SH-SY5Y (cell line): ENCODE data around the gene FGFRL1.

Experiments
- GATA2 ChIP-seq: IDR thresholded peaks from 2 replicates; pipeline ENCODE4 v1.6.1; 2011; ENCODE audit warnings: mild to moderate bottlenecking, low read depth, low read length
- GATA3 ChIP-seq: IDR thresholded peaks from 2 replicates; pipeline ENCODE4 v1.6.1; 2011; ENCODE audit warnings: low read depth, mild to moderate bottlenecking, low read length, moderate library complexity

The FGFRL1 gene

DNA sequence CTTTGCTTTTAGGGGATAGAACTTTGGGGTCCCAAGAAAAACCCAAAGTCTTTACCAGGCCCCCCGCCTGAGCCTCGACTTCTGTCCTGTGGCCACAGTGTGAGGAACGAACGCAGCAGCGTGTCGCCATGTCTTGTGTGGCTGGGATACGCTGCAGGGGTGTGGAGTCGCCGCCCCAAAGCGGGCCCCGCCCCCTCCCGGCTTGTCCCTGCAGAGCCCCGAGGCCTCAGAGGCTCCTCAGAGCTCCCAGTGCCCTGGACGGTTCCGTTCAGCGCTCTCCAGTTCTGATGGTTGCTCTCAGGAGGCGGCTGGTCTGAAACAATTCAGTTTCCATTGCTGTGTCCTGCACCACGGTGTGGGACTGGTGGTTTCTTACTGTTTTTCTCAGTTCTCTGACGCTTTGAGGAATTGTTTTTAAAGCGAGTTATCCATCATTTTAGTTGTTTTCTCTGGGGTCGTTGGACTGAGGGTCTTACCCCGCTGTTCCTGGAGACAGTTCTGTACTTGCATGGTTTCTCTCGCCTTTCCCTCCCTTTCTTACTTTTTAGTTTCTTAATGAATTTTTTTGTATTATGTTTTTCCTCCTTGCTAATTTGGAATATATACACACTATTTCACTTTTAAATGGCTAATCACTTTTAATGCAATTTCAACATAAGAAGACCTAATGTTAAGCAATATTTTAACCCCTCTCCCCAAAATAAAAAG lies 26.1 kb upstream of the FGFRL1 start:
- TF ChIP-seq GATA2 (no peak), GATA3 (no peak)

DNA sequence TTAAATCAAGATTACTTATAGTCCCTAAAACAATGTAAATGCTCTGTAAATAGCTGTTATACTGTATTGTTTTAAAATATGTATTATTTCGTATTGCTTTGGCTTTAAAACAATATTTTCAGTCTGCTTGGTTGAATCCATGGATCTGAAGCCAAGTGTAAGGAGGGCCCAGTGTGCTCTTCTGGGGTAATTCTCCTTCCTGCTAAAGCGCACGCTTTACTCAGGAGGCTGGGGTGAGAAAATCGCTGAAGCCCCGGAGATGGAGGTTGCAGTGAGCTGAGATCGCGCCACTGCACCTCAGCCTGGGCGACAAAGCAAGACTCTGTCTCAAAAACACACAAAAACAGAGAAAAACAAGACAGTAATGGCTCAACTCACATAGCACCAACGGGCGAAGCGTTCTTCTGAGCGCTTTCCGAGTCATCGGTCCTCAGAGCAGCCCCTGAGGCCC lies 25.0 kb upstream of the FGFRL1 start:
- TF ChIP-seq GATA3 = no peak
- no peak for TF ChIP-seq GATA2

DNA sequence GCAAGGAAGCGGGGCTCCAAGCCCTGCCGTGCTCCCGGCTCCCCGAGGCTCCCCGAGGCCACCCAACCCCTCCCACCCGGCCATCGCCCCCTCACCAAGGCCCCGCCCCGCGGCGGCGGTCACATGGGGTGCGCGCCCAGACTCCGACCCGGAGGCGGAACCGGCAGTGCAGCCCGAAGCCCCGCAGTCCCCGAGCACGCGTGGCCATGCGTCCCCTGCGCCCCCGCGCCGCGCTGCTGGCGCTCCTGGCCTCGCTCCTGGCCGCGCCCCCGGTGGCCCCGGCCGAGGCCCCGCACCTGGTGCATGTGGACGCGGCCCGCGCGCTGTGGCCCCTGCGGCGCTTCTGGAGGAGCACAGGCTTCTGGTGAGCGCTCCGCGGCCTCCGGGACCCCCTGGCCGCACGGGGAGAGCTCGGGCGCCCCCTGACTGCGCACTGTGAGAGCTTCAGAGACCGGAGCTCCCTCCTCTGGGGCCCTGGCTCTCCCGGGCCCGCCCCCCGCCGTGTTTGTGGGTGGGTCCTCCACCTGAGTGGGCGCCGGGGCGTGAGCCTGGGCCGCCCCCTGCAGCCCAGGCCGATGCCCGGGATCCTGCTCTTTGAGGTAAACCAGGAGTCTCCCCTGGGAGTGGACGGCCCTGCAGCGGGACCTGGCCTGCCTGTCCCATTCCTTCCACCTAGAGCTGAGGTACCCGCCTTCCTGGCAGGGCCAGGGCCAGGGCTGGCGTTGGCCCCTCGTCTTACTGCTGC lies 24.4 kb upstream of the FGFRL1 start, which contains the start of gene IDUA:
TSS of gene IDUA (plus strand) at position 166 of the 745 bp plus-strand sequence. CDS start at position 207, 41 bp downstream.
- TF ChIP-seq GATA2 (no peak), GATA3 (no peak)

DNA sequence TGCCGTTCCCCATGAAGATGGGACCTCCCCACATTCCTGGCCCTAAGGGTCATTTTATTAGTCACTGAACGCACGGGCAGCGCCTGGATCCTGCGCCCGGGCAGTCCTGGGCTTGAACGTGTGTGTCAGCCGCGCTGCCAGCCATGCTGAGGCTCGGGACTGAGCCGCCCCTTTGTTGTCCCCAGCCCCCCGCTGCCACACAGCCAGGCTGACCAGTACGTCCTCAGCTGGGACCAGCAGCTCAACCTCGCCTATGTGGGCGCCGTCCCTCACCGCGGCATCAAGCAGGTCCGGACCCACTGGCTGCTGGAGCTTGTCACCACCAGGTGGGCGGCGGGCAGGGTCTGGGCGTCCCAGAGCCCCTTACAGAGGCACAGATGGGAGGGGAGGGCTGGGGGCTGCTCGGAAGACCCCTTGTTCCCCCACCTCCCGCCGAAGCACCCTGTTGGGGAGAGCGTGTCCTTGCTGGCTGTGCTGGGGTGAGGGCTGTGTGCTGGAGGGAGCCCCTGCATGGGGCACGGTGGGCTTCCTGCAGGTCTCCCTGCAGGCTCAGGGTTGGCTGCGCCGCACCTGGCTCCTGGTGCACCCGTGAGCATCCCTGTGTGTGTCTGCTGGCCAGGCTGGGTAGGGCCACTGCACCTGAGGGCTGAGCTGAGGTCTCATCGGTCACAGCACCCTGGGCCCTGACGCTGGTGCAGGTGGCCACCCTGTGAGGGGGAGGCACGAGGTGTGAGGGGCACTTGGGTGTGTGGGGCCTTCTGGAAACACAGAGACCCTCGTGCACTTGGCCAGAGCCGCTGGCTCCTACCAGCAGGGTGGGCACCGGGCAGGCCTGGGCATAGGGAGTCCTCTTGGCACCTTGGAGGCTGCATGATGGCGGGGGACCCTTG lies 23.6 kb upstream of the FGFRL1 start:
- TF ChIP-seq GATA2 = no peak
- TF ChIP-seq GATA3 = no peak

- TF ChIP-seq GATA2 = no peak
- no peak for TF ChIP-seq GATA3
Measured at GRCh38 chr4:988726-989721, 22.4 kb upstream of the FGFRL1 start.

GRCh38 chr4:989722-990471 lies 21.5 kb upstream of the FGFRL1 start:
- TF ChIP-seq GATA2 = no peak
- no peak for TF ChIP-seq GATA3

- TF ChIP-seq GATA2 = no peak
- TF ChIP-seq GATA3 = no peak
Measured at GRCh38 chr4:990746-991367, 20.6 kb upstream of the FGFRL1 start.

DNA sequence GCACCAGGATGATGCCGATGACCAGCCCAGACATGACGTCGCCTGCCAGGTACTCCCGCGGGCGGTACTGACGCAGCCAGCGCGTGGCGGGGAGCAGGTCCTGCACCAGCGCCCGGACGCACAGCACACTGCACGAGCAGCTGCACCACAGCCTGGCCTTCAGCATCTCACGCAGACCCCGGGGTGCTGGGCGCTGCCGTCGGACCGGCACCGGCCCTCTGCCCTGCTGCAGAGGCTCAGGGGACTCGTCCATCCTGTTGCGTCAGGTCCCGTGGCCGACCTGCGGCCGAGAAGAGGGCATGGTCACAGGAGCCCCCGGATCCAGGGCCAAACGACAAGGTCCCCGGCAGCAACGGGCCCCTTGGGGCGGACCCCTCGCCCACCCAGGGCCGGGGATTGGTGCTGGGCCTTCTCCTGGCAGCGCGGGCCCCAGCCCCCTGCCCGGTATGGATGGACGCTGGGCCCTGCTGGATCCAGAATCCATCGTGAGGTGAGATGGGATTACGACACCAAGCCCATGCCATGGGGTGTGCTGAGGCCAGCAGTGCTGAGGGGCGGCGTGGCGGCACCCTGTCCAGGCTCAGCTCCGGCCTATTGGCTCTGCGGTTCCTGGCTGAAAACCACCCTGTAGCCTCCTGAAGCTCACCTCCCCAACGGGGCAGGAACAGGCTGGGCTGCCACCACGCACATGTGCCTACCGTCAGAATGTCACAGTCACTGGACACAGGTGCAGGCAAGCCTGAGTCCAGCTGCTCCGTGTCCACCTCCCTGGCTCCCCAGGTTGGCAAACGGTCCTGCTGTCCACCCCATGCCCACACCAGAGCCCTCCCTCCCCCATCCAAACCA lies 19.8 kb upstream of the FGFRL1 start:
- TF ChIP-seq GATA2 = no peak

GRCh38 chr4:992297-993110 lies 18.9 kb upstream of the FGFRL1 start:
- TF ChIP-seq GATA3 (no peak), GATA2 (no peak)
